OCI-LY7 (cell line): ENCODE results near the gene GNA12. TPM values are rescaled to one million over a fixed set of nuclear protein-coding genes. Genes with fewer than 3 reads are reported as not detected.

ENCODE experiments used
- BruUV-seq: library from RNA; stranded (reverse); fragments of 400-500 nt; replicated peaks from 2 replicates; lab custom pipeline; 2021; lab: Mats Ljungman, UMichigan
- CTCF ChIA-PET: fragments of 300-600 bp; sonication (Branson Sonifier 250); formaldehyde crosslinking; loops from one replicate; lab custom pipeline; 2022; ENCODE audit warnings: antibody characterized with exemption; ENCODE audit not compliant: unreplicated experiment; lab: Charles Lee
- POLR2A ChIA-PET: fragments of 300-600 bp; sonication (Branson Sonifier 250); formaldehyde crosslinking; loops from one replicate; lab custom pipeline; 2022; ENCODE audit warnings: antibody characterized with exemption; lab: Charles Lee
- DNase-seq: peaks from one replicate; pipeline ENCODE4 v3.0.0-alpha.2; 2015; ENCODE audit warnings: low spot score
- H2AFZ ChIP-seq: fragments of 200-600 bp; sonication (generic), shearing (Covaris generic); 2 replicates; pipeline ENCODE4 v1.6.1; 2014; ENCODE audit warnings: mild to moderate bottlenecking, antibody characterized with exemption, low read length, moderate library complexity
- H3K27ac ChIP-seq: fragments of 200-600 bp; sonication (generic); 2 replicates; pipeline ENCODE4 v1.5.1; 2014; ENCODE audit warnings: mixed run types, low read depth, mild to moderate bottlenecking, moderate library complexity, low read length, inconsistent platforms; ENCODE audit not compliant: poor library complexity, severe bottlenecking
- H3K36me3 ChIP-seq: fragments of 200-600 bp; sonication (generic); 2 replicates; pipeline ENCODE4 v1.6.1; 2014; ENCODE audit warnings: mild to moderate bottlenecking, antibody characterized with exemption, low read length, moderate library complexity, mixed read lengths; ENCODE audit not compliant: insufficient read depth
- H3K4me1 ChIP-seq: fragments of 200-600 bp; sonication (generic); 2 replicates; pipeline ENCODE4 v1.5.1; 2014; ENCODE audit warnings: mild to moderate bottlenecking, low read length; ENCODE audit not compliant: insufficient read depth, poor library complexity, severe bottlenecking
- H3K4me2 ChIP-seq: fragments of 200-600 bp; sonication (generic); 2 replicates; pipeline ENCODE4 v1.6.1; 2014; ENCODE audit warnings: mild to moderate bottlenecking, low read length
- H3K4me3 ChIP-seq: fragments of 200-600 bp; sonication (generic); 2 replicates; pipeline ENCODE4 v1.5.1; 2014; ENCODE audit warnings: mild to moderate bottlenecking, low read depth, low read length; ENCODE audit not compliant: poor library complexity, severe bottlenecking
- H3K79me2 ChIP-seq: fragments of 200-600 bp; sonication (generic); 2 replicates; pipeline ENCODE4 v1.6.1; 2016; ENCODE audit warnings: low read depth, mild to moderate bottlenecking, low read length, moderate library complexity, mixed read lengths; ENCODE audit not compliant: insufficient read depth
- H3K9me2 ChIP-seq: fragments of 200-600 bp; sonication (generic); 2 replicates; pipeline ENCODE4 v1.6.1; 2016; ENCODE audit warnings: mild to moderate bottlenecking, low read length, mixed read lengths; ENCODE audit not compliant: insufficient read depth
- H3K9me3 ChIP-seq: fragments of 200-600 bp; sonication (generic); 2 replicates; pipeline ENCODE4 v1.6.1; 2014; ENCODE audit warnings: mild to moderate bottlenecking, mixed run types, low read length, mixed read lengths
- H4K20me1 ChIP-seq: fragments of 200-600 bp; sonication (generic); 2 replicates; pipeline ENCODE4 v1.6.1; 2014; ENCODE audit warnings: mild to moderate bottlenecking, antibody characterized with exemption, low read length, moderate library complexity, mixed read lengths; ENCODE audit not compliant: insufficient read depth
- EZH2phosphoT487 ChIP-seq: fragments of 200-600 bp; sonication (generic); IDR thresholded peaks from 2 replicates; pipeline ENCODE4 v1.6.1; 2018; ENCODE audit warnings: low read depth, borderline replicate concordance, mild to moderate bottlenecking, mixed run types, antibody characterized with exemption, low read length, moderate library complexity, mixed read lengths
- intact Hi-C: fragments of 100-400 bp; cut with micrococcal nuclease; formaldehyde crosslinking; loops from one replicate; pipeline ENCODE4 v1.10.0; 2022; ENCODE audit not compliant: unreplicated experiment
- total RNA-seq, 2 experiments: library from RNA; depleted of rRNA in 1 of 2; stranded (reverse); fragments of >200 nt in 1 of 2; shearing (Covaris generic) in 1 of 2; gene quantifications; 2 replicates each; pipeline ENCODE4 v1.2.3, GENCODE V29; 2014 to 2022
- TF ChIP-seq, protein P1 (sequence below): fragments of 200-600 bp; sonication (generic); conservative IDR thresholded peaks from 2 replicates; pipeline ENCODE4 v1.5.1; 2014; ENCODE audit warnings: mild to moderate bottlenecking, antibody characterized with exemption, low read length, moderate library complexity, mixed read lengths

Gene GNA12
- total RNA-seq, 2 experiments from 2014 or later = 10.3 to 35.9 TPM

DNA sequence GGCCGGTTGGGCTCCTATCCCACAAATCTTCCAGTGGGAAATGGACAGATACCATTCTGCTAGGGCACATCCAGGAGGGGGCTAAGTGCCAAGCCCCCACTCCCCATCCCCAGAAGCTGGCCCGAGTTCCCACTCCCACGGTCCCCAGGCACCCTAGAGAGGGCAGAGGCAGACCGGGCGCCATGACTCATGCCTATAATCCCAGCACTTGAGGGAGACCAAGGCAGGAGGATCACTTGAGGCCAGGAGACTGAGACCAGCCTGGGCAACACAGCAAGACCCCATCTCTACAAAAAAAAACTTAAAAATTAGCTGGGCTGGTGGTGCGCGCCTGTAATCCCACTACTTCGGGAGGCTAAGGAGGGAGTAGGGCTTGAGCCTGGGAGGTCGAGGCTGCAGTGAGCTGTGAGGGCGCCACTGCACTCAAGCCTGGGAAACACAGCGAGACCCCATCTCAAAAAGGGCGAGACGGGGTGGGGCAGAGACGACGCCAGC, 870 bp downstream of the GNA12 start:
- Histone ChIP-seq H2AFZ (no peak overlapping the region), H3K4me1 (peaks cover 53% of the 10 kb centered on the region), H3K79me2 (peaks cover 38% of the 10 kb centered on the region), H3K27ac (no peak overlapping the region), H3K36me3 (peaks cover 19% of the 10 kb centered on the region), H3K4me3 (peak overlapping the region; percentile 82), H3K9me2 (no peaks in the 10 kb centered on the region), H3K4me2 (peak overlapping the region; percentile 77), H4K20me1 (peaks cover 3% of the 10 kb centered on the region; the same call in 1 of the 2 replicates), H3K9me3 (no peaks in the 10 kb centered on the region)
- ChIA-PET CTCF (interaction anchor here (0.6 kb wide), 1 partner anchor 52 kb away, joined by 6 read pairs; no protein-coding TSS in a partner anchor), POLR2A (interaction anchor here (0.6 to 1.0 kb wide), 3 partner anchors 22 to 73 kb away, joined by 3 to 5 read pairs (median 3); no protein-coding TSS in a partner anchor)
- BruUV-seq = no TSS peak
- no peak for DNase-seq
- intact Hi-C loops = no loop called here
- TF ChIP-seq EZH2phosphoT487 = no peak
- TF ChIP-seq, protein P1, sequence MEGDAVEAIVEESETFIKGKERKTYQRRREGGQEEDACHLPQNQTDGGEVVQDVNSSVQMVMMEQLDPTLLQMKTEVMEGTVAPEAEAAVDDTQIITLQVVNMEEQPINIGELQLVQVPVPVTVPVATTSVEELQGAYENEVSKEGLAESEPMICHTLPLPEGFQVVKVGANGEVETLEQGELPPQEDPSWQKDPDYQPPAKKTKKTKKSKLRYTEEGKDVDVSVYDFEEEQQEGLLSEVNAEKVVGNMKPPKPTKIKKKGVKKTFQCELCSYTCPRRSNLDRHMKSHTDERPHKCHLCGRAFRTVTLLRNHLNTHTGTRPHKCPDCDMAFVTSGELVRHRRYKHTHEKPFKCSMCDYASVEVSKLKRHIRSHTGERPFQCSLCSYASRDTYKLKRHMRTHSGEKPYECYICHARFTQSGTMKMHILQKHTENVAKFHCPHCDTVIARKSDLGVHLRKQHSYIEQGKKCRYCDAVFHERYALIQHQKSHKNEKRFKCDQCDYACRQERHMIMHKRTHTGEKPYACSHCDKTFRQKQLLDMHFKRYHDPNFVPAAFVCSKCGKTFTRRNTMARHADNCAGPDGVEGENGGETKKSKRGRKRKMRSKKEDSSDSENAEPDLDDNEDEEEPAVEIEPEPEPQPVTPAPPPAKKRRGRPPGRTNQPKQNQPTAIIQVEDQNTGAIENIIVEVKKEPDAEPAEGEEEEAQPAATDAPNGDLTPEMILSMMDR = 0 out of 2 replicates have a peak, but pooled peaks have one; percentile 33

GRCh38 chr7:2841907-2842306, 2.2 kb downstream of the GNA12 start:
- Histone ChIP-seq H3K79me2 (peaks cover 49% of the 10 kb centered on the region), H2AFZ (no peak overlapping the region), H3K4me1 (peaks cover 67% of the 10 kb centered on the region), H3K27ac (no peak overlapping the region), H4K20me1 (peaks cover 3% of the 10 kb centered on the region; the same call in 1 of the 2 replicates), H3K4me2 (peak overlapping the region; percentile 77), H3K36me3 (peaks cover 19% of the 10 kb centered on the region), H3K4me3 (peak overlapping the region; percentile 82), H3K9me2 (no peaks in the 10 kb centered on the region), H3K9me3 (no peaks in the 10 kb centered on the region)
- BruUV-seq = no TSS peak
- DNase-seq = no peak
- intact Hi-C loops = no loop called here
- POLR2A ChIA-PET = interaction anchor here (0.6 kb wide), 2 partner anchors 51 to 76 kb away, joined by 3 to 6 read pairs; no protein-coding TSS in a partner anchor
- CTCF ChIA-PET = interaction anchor here (0.6 kb wide), 1 partner anchor 22 kb away, joined by 3 read pairs; no protein-coding TSS in a partner anchor
- TF ChIP-seq, protein P1 = no peak
- no peak for TF ChIP-seq EZH2phosphoT487

- ChIA-PET POLR2A (interaction anchor here (0.6 to 0.7 kb wide), 2 partner anchors 506 to 782 kb away, joined by 3 read pairs; no protein-coding TSS in a partner anchor), CTCF (no interaction called here)
- Histone ChIP-seq H3K9me2 (no peaks in the 10 kb centered on the region), H3K4me3 (no peak overlapping the region), H3K9me3 (no peaks in the 10 kb centered on the region), H3K36me3 (peaks cover 32% of the 10 kb centered on the region), H3K79me2 (peaks cover 58% of the 10 kb centered on the region), H2AFZ (no peak overlapping the region), H4K20me1 (peaks cover 3% of the 10 kb centered on the region; the same call in 1 of the 2 replicates), H3K27ac (peak overlapping the region; percentile 89), H3K4me2 (no peak overlapping the region), H3K4me1 (peaks cover 69% of the 10 kb centered on the region)
- DNase-seq = no peak
- intact Hi-C loops = no loop called here
- TF ChIP-seq, protein P1 = no peak
- TF ChIP-seq EZH2phosphoT487 = no peak
- BruUV-seq = no TSS peak
Observed at GRCh38 chr7:2840458-2840857, 3.6 kb downstream of the GNA12 start.
